H9 (cell line): Measurements from ENCODE around the gene GBE1. TPM values are rescaled to one million over a fixed set of nuclear protein-coding genes. Genes with fewer than 3 reads are reported as not detected.

Experiments used
- DNase-seq: peaks from one replicate; pipeline ENCODE4 v3.0.0-alpha.2; 2017
- H2AFZ ChIP-seq: one replicate; pipeline ENCODE4 v1.6.1; 2013; ENCODE audit warnings: mild to moderate bottlenecking, low read length, control low read depth, moderate library complexity
- H2AK5ac ChIP-seq: 2 replicates; pipeline ENCODE4 v1.6.1; 2013; ENCODE audit warnings: low read length, control low read depth, mixed read lengths; ENCODE audit not compliant: insufficient read length
- H2BK120ac ChIP-seq: one replicate; pipeline ENCODE4 v1.6.1; 2013; ENCODE audit warnings: low read depth, mild to moderate bottlenecking, low read length, control low read depth, inconsistent platforms; ENCODE audit not compliant: poor library complexity, severe bottlenecking
- H2BK12ac ChIP-seq: 2 replicates; pipeline ENCODE4 v1.6.1; 2013; ENCODE audit warnings: low read length, control low read depth, mixed read lengths, low read depth; ENCODE audit not compliant: insufficient read length
- H2BK15ac ChIP-seq: 2 replicates; pipeline ENCODE4 v1.6.1; 2013; ENCODE audit warnings: low read depth, low read length, control low read depth
- H2BK20ac ChIP-seq: one replicate; pipeline ENCODE4 v1.6.1; 2013; ENCODE audit warnings: low read depth, mild to moderate bottlenecking, low read length, control low read depth, inconsistent platforms; ENCODE audit not compliant: poor library complexity, severe bottlenecking
- H2BK5ac ChIP-seq: 2 replicates; pipeline ENCODE4 v1.6.1; 2013; ENCODE audit warnings: low read length, control low read depth, mixed read lengths; ENCODE audit not compliant: insufficient read length
- H3K14ac ChIP-seq: 2 replicates; pipeline ENCODE4 v1.6.1; 2013; ENCODE audit warnings: low read length, control low read depth; ENCODE audit not compliant: insufficient read depth
- H3K18ac ChIP-seq: 2 replicates; pipeline ENCODE4 v1.6.1; 2013; ENCODE audit warnings: low read depth, mild to moderate bottlenecking, mixed read lengths, low read length, control low read depth; ENCODE audit not compliant: insufficient read length
- H3K23ac ChIP-seq: 2 replicates; pipeline ENCODE4 v1.6.1; 2013; ENCODE audit warnings: low read length, control low read depth, mixed read lengths, low read depth; ENCODE audit not compliant: insufficient read length
- H3K23me2 ChIP-seq: 2 replicates; pipeline ENCODE4 v1.6.1; 2013; ENCODE audit warnings: low read depth, mild to moderate bottlenecking, mixed read lengths, low read length, control low read depth; ENCODE audit not compliant: insufficient read length, poor library complexity, severe bottlenecking
- H3K27ac ChIP-seq: 2 replicates; pipeline ENCODE4 v1.5.1; 2013; ENCODE audit warnings: low read length, control low read depth, mixed read lengths, low read depth; ENCODE audit not compliant: insufficient read length
- H3K27me3 ChIP-seq: 2 replicates; pipeline ENCODE4 v1.6.1; 2013; ENCODE audit warnings: low read length, control low read depth, inconsistent platforms; ENCODE audit not compliant: insufficient read depth
- H3K4ac ChIP-seq: 2 replicates; pipeline ENCODE4 v1.6.1; 2013; ENCODE audit warnings: low read depth, mild to moderate bottlenecking, control low read depth, inconsistent platforms, low read length, moderate library complexity
- H3K4me1 ChIP-seq: 2 replicates; pipeline ENCODE4 v1.6.1; 2013; ENCODE audit warnings: low read length, control low read depth, inconsistent platforms; ENCODE audit not compliant: insufficient read depth
- H3K4me2 ChIP-seq: 2 replicates; pipeline ENCODE4 v1.6.1; 2013; ENCODE audit warnings: low read length, control low read depth, mixed read lengths; ENCODE audit not compliant: insufficient read length, insufficient read depth
- H3K56ac ChIP-seq: 2 replicates; pipeline ENCODE4 v1.6.1; 2013; ENCODE audit warnings: low read depth, mild to moderate bottlenecking, mixed read lengths, low read length, control low read depth; ENCODE audit not compliant: insufficient read length
- H3K79me1 ChIP-seq: 2 replicates; pipeline ENCODE4 v1.6.1; 2013; ENCODE audit warnings: low read depth, mild to moderate bottlenecking, moderate library complexity, low read length, control low read depth, inconsistent platforms; ENCODE audit not compliant: insufficient read depth, poor library complexity, severe bottlenecking
- H3K79me2 ChIP-seq: 2 replicates; pipeline ENCODE4 v1.6.1; 2013; ENCODE audit warnings: low read length, control low read depth, inconsistent platforms; ENCODE audit not compliant: insufficient read depth
- H3K9ac ChIP-seq: 2 replicates; pipeline ENCODE4 v1.6.1; 2013; ENCODE audit warnings: low read length, control low read depth, mixed read lengths; ENCODE audit not compliant: insufficient read length; ENCODE audit errors: extremely low read depth
- H3K9me3 ChIP-seq: one replicate; pipeline ENCODE4 v1.6.1; 2013; ENCODE audit warnings: low read depth, low read length, inconsistent platforms; ENCODE audit not compliant: control insufficient read depth
- H3T11ph ChIP-seq: one replicate; pipeline ENCODE4 v1.6.1; 2013; ENCODE audit warnings: mild to moderate bottlenecking, low read length, control low read depth, inconsistent platforms
- H4K20me1 ChIP-seq: one replicate; pipeline ENCODE4 v1.6.1; 2013; ENCODE audit not compliant: control insufficient read depth, insufficient read length, insufficient read depth
- H4K5ac ChIP-seq: 2 replicates; pipeline ENCODE4 v1.6.1; 2013; ENCODE audit warnings: low read depth, mild to moderate bottlenecking, mixed read lengths, low read length, control low read depth; ENCODE audit not compliant: insufficient read length
- H4K8ac ChIP-seq: replicated peaks from 2 replicates; pipeline ENCODE4 v1.6.1; 2013; ENCODE audit warnings: low read length, control low read depth, mixed read lengths, low read depth; ENCODE audit not compliant: insufficient read length
- H4K91ac ChIP-seq: 2 replicates; pipeline ENCODE4 v1.6.1; 2013; ENCODE audit warnings: low read depth, mild to moderate bottlenecking, moderate library complexity, mixed read lengths, low read length, control low read depth; ENCODE audit not compliant: insufficient read length
- H3K27ac Mint-ChIP-seq, 3 experiments: 2 replicates in 2 of 3; 3 replicates in 1 of 3; pipeline ENCODE4 v1.8.0; 2020 to 2021; ENCODE audit warnings: mixed read lengths in 3 of 3, mild to moderate bottlenecking in 1 of 3, moderate library complexity in 1 of 3
- H3K27me3 Mint-ChIP-seq: 2 replicates; pipeline ENCODE4 v1.8.0; 2021; ENCODE audit warnings: low read depth, mild to moderate bottlenecking, moderate library complexity, mixed read lengths
- H3K36me3 Mint-ChIP-seq, 3 experiments: 2 replicates in 2 of 3; 3 replicates in 1 of 3; pipeline ENCODE4 v1.8.0; 2020 to 2021; ENCODE audit warnings: low read depth in 3 of 3, mixed read lengths in 3 of 3; ENCODE audit not compliant: insufficient read depth in 1 of 3
- H3K4me1 Mint-ChIP-seq, 2 experiments: 2 replicates each; pipeline ENCODE4 v1.8.0; 2020; ENCODE audit warnings: mixed read lengths in 2 of 2
- H3K4me3 Mint-ChIP-seq, 2 experiments: 2 replicates in 1 of 2; 3 replicates in 1 of 2; pipeline ENCODE4 v1.8.0; 2020 to 2021; ENCODE audit warnings: mild to moderate bottlenecking in 2 of 2, mixed read lengths in 2 of 2, moderate library complexity in 1 of 2
- H3K9me3 Mint-ChIP-seq, 2 experiments: 2 replicates in 1 of 2; 3 replicates in 1 of 2; pipeline ENCODE4 v1.8.0; 2020; ENCODE audit warnings: mild to moderate bottlenecking in 2 of 2, mixed read lengths in 2 of 2, moderate library complexity in 1 of 2
- WGBS: extraction: QIAGEN DNeasy Blood & Tissue Kit; methylation state at CpG from one replicate; pipeline ENCODE4 v1.1.7; 2013; ENCODE audit warnings: missing lambda C conversion rate, low lambda C conversion rate, mixed read lengths; ENCODE audit not compliant: insufficient read length; ENCODE audit errors: extremely low coverage; 5-methylcytosine and 5-hydroxymethylcytosine counted together
- total RNA-seq: library from RNA; stranded (reverse); gene quantifications from 2 replicates; pipeline ENCODE4 v1.2.1, GENCODE V29; 2021
- TF ChIP-seq, protein P1 (sequence below): fragments of 200-600 bp; sonication (generic); conservative IDR thresholded peaks from 3 replicates; pipeline ENCODE4 v1.8.0; 2021; ENCODE audit warnings: antibody characterized with exemption, mild to moderate bottlenecking

Gene GBE1
- total RNA-seq, 1 experiment from 2014 or later = 13.8 TPM

DNA sequence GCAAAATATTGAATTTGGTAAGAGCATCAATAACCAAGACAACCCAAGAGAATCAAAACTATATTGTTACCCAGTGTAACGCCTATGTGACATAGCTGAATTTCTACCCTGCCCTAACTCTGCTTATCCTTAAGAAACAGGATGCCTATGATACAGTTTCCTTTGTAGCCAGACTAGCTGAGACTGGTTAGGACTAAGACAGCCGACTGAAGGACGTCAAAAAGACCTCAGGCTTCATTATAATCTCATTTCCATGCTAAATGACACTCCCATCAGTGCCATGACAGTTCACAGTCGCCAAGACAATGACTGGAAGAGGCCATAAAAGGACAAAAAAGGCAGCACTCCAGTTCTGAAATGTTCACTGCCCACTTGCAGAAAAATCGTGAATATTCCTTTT is 66.8 kb downstream of the GBE1 start:
- Histone ChIP-seq H4K91ac (no peak overlapping the region), H3K27me3 (no peaks in the 10 kb centered on the region), H3K79me2 (no peaks in the 10 kb centered on the region), H4K20me1 (no peaks in the 10 kb centered on the region), H3K27ac (no peak overlapping the region), H3K4me1 (no peaks in the 10 kb centered on the region), H2BK15ac (no peak overlapping the region), H3T11ph (no peak overlapping the region), H3K4ac (no peak overlapping the region), H2BK5ac (no peak overlapping the region), H3K23me2 (no peaks in the 10 kb centered on the region), H4K5ac (no peak overlapping the region), H3K18ac (no peak overlapping the region), H3K9ac (no peak overlapping the region), H2BK12ac (no peak overlapping the region), H3K56ac (no peak overlapping the region), H2AK5ac (no peak overlapping the region), H2BK20ac (no peak overlapping the region), H3K79me1 (no peaks in the 10 kb centered on the region), H2AFZ (no peak overlapping the region), H3K9me3 (no peaks in the 10 kb centered on the region), H3K23ac (no peak overlapping the region), H3K14ac (no peak overlapping the region), H3K4me2 (no peak overlapping the region), H2BK120ac (no peak overlapping the region), H4K8ac (no peak overlapping the region)
- Mint-ChIP-seq H3K9me3 (no peaks in the 10 kb centered on the region), H3K36me3 (no peaks in the 10 kb centered on the region), H3K27ac (no peak overlapping the region; a peak in 1 of 7 replicates), H3K27me3 (no peaks in the 10 kb centered on the region), H3K4me1 (peaks cover 3 to 5% of the 10 kb centered on the region in 2 experiments; a peak in 2 of 4 replicates), H3K4me3 (no peak overlapping the region)
- TF ChIP-seq, protein P1, sequence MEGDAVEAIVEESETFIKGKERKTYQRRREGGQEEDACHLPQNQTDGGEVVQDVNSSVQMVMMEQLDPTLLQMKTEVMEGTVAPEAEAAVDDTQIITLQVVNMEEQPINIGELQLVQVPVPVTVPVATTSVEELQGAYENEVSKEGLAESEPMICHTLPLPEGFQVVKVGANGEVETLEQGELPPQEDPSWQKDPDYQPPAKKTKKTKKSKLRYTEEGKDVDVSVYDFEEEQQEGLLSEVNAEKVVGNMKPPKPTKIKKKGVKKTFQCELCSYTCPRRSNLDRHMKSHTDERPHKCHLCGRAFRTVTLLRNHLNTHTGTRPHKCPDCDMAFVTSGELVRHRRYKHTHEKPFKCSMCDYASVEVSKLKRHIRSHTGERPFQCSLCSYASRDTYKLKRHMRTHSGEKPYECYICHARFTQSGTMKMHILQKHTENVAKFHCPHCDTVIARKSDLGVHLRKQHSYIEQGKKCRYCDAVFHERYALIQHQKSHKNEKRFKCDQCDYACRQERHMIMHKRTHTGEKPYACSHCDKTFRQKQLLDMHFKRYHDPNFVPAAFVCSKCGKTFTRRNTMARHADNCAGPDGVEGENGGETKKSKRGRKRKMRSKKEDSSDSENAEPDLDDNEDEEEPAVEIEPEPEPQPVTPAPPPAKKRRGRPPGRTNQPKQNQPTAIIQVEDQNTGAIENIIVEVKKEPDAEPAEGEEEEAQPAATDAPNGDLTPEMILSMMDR = no peak
- no CpG with 5 or more reads among the region's 5 CpGs for WGBS
- DNase-seq = no peak
